Common myeloid progenitor, CD34-positive (primary cell): Measurements from ENCODE around the gene GNA12.

ENCODE experiments used
- CTCF ChIA-PET: fragments of 350-600 bp; sonication (Branson Sonifier 250); formaldehyde crosslinking; loops from one replicate; lab custom pipeline; 2021; ENCODE audit warnings: antibody characterized with exemption; lab: Charles Lee
- POLR2A ChIA-PET: fragments of 350-600 bp; sonication (Branson Sonifier 250); formaldehyde crosslinking; loops from one replicate; lab custom pipeline; 2021; ENCODE audit warnings: antibody characterized with exemption; lab: Charles Lee
- DNase-seq, 3 donors: peaks; one replicate each; pipeline versions ENCODE4 v3.0.0 to v3.0.0-alpha.2; 2013
- H3K27ac ChIP-seq, 2 experiments: 1 replicate in 1 of 2; 2 replicates in 1 of 2; pipeline ENCODE4 v1.7.0; 2013; ENCODE audit warnings: inconsistent platforms in 2 of 2, low read length in 2 of 2, mild to moderate bottlenecking in 2 of 2, low read depth in 1 of 2, moderate library complexity in 1 of 2; ENCODE audit not compliant: severe bottlenecking in 2 of 2, insufficient read depth in 1 of 2, poor library complexity in 1 of 2
- H3K27me3 ChIP-seq, 5 experiments: replicated peaks in 2 of 5; 1 replicate in 3 of 5; 2 replicates in 2 of 5; pipeline versions ENCODE4 v1.6.1 to v1.7.0; 2013; ENCODE audit warnings: low read length in 4 of 5, mild to moderate bottlenecking in 2 of 5, moderate library complexity in 2 of 5, inconsistent platforms in 1 of 5; ENCODE audit not compliant: insufficient read depth in 5 of 5, control insufficient read depth in 4 of 5
- H3K36me3 ChIP-seq, 4 experiments: 1 replicate in 2 of 4; 2 replicates in 2 of 4; pipeline versions ENCODE4 v1.6.1 to v1.7.0; 2013; ENCODE audit warnings: low read length in 3 of 4, control low read depth in 1 of 4, mild to moderate bottlenecking in 1 of 4; ENCODE audit not compliant: control insufficient read depth in 4 of 4, insufficient read depth in 4 of 4
- H3K4me1 ChIP-seq, 4 experiments: 1 replicate in 3 of 4; 2 replicates in 1 of 4; pipeline versions ENCODE4 v1.6.1 to v1.7.1; 2013; ENCODE audit warnings: low read length in 3 of 4, mild to moderate bottlenecking in 3 of 4, control low read depth in 1 of 4, inconsistent platforms in 1 of 4, moderate library complexity in 1 of 4; ENCODE audit not compliant: control insufficient read depth in 4 of 4, insufficient read depth in 4 of 4; ENCODE audit errors: control extremely low read depth in 1 of 4
- H3K4me3 ChIP-seq, 7 experiments: 1 replicate in 4 of 7; 2 replicates in 3 of 7; pipeline versions ENCODE4 v1.5.1 to v1.7.0; 2013; ENCODE audit warnings: mild to moderate bottlenecking in 7 of 7, low read length in 6 of 7, moderate library complexity in 6 of 7, inconsistent platforms in 2 of 7, low read depth in 2 of 7, control low read depth in 1 of 7; ENCODE audit not compliant: insufficient read depth in 4 of 7, control insufficient read depth in 1 of 7; ENCODE audit errors: extremely low read depth in 1 of 7
- H3K9me3 ChIP-seq, 5 experiments: 1 replicate in 4 of 5; 2 replicates in 1 of 5; pipeline versions ENCODE4 v1.6.1 to v1.7.1; 2013; ENCODE audit warnings: low read length in 4 of 5, mild to moderate bottlenecking in 2 of 5, inconsistent platforms in 1 of 5, low read depth in 1 of 5, moderate library complexity in 1 of 5; ENCODE audit not compliant: control insufficient read depth in 4 of 5, insufficient read depth in 2 of 5; ENCODE audit errors: control extremely low read depth in 1 of 5
- WGBS: methylation state at CpG from one replicate; pipeline ENCODE4 v1.1.5; 2013; ENCODE audit not compliant: insufficient coverage; 5-methylcytosine and 5-hydroxymethylcytosine counted together

The GNA12 gene

GRCh38 chr7:2734084-2734686, 109.9 kb downstream of the GNA12 start:
- ChIA-PET POLR2A (interaction anchor here (0.8 to 5.5 kb wide), 14 partner anchors 11 to 130 kb away, joined by 3 to 105 read pairs (median 6); no protein-coding TSS in a partner anchor), CTCF (interaction anchor here (1.0 to 23.9 kb wide), 7 partner anchors 15 to 73 kb away, joined by 3 to 441 read pairs (median 5); no protein-coding TSS in a partner anchor)
- Histone ChIP-seq H3K4me1 (peaks cover 17 to 100% (median 90%) of the 10 kb centered on the region in 4 experiments), H3K27me3 (no peaks in the 10 kb centered on the region), H3K36me3 (peaks cover 7 to 39% (median 17%) of the 10 kb centered on the region in 4 experiments), H3K27ac (peak overlapping the region; percentile 98 to 99), H3K9me3 (no peaks in the 10 kb centered on the region), H3K4me3 (peak overlapping the region in 2 of 7 experiments; percentile 19 to 31)
- WGBS = 20% methylated on average over 19 of the region's 24 CpGs
- peak; percentile 72 to 85 (median 83) for DNase-seq

GRCh38 chr7:2732959-2733584, 111.0 kb downstream of the GNA12 start:
- DNase-seq = peak in 2 of 3 donors; percentile 48 to 60
- H3K27me3 ChIP-seq = no peaks in the 10 kb centered on the region
- H3K4me3 ChIP-seq = peak overlapping the region in 2 of 7 experiments; percentile 27 to 32
- peaks cover 7 to 41% (median 17%) of the 10 kb centered on the region in 4 experiments for H3K36me3 ChIP-seq
- H3K9me3 ChIP-seq = no peaks in the 10 kb centered on the region
- WGBS = 39% methylated on average over 14 of the region's 18 CpGs
- POLR2A ChIA-PET = interaction anchor here (0.7 to 1.8 kb wide), 3 partner anchors 10 to 28 kb away, joined by 3 to 6 read pairs (median 3); no protein-coding TSS in a partner anchor
- H3K27ac ChIP-seq = peak overlapping the region; percentile 98 to 99
- CTCF ChIA-PET = interaction anchor here (1.2 to 23.9 kb wide), 2 partner anchors 14 to 28 kb away, joined by 4 to 441 read pairs; no protein-coding TSS in a partner anchor
- peaks cover 17 to 100% (median 89%) of the 10 kb centered on the region in 4 experiments for H3K4me1 ChIP-seq

- H3K27me3 ChIP-seq = no peaks in the 10 kb centered on the region
- peak in 1 of 3 donors; percentile 24 for DNase-seq
- POLR2A ChIA-PET = no interaction called here
- H3K36me3 ChIP-seq = peaks cover 7 to 41% (median 17%) of the 10 kb centered on the region in 4 experiments
- H3K4me3 ChIP-seq = no peak overlapping the region
- H3K27ac ChIP-seq = peak overlapping the region; percentile 98 to 99
- H3K4me1 ChIP-seq = peaks cover 17 to 95% (median 84%) of the 10 kb centered on the region in 4 experiments
- no peaks in the 10 kb centered on the region for H3K9me3 ChIP-seq
- CTCF ChIA-PET = interaction anchor here (0.9 to 23.9 kb wide), 5 partner anchors 13 to 32 kb away, joined by 3 to 441 read pairs (median 3); no protein-coding TSS in a partner anchor
- 98% methylated on average over 4 of the region's 9 CpGs for WGBS
Measured at GRCh38 chr7:2732388-2732787, 111.7 kb downstream of the GNA12 start.

GRCh38 chr7:2730846-2731770, 113.0 kb downstream of the GNA12 start:
- ChIA-PET CTCF (interaction anchor here (0.9 to 23.9 kb wide), 5 partner anchors 12 to 33 kb away, joined by 3 to 441 read pairs (median 4); no protein-coding TSS in a partner anchor), POLR2A (interaction anchor here (0.5 to 0.8 kb wide), 2 partner anchors 12 to 89 kb away, joined by 3 read pairs; no protein-coding TSS in a partner anchor)
- no peaks in the 10 kb centered on the region for H3K27me3 ChIP-seq
- peaks cover 7 to 49% (median 25%) of the 10 kb centered on the region in 4 experiments for H3K36me3 ChIP-seq
- H3K4me3 ChIP-seq = no peak overlapping the region
- no peaks in the 10 kb centered on the region for H3K9me3 ChIP-seq
- no peak for DNase-seq
- WGBS = 98% methylated on average over 41 of the region's 45 CpGs
- peak overlapping the region; percentile 98 to 99 for H3K27ac ChIP-seq
- peaks cover 14 to 82% (median 74%) of the 10 kb centered on the region in 4 experiments for H3K4me1 ChIP-seq

- Histone ChIP-seq H3K9me3 (no peaks in the 10 kb centered on the region), H3K4me1 (peaks cover 11 to 72% (median 64%) of the 10 kb centered on the region in 4 experiments), H3K27ac (peak overlapping the region; percentile 46 to 69), H3K36me3 (peaks cover 9 to 59% (median 29%) of the 10 kb centered on the region in 4 experiments), H3K4me3 (peak overlapping the region in 1 of 7 experiments; percentile 2), H3K27me3 (no peaks in the 10 kb centered on the region)
- WGBS = 60% methylated on average over 33 of the region's 33 CpGs
- POLR2A ChIA-PET = interaction anchor here (0.5 to 1.6 kb wide), 2 partner anchors 9 to 90 kb away, joined by 3 to 6 read pairs; no protein-coding TSS in a partner anchor
- CTCF ChIA-PET = interaction anchor here (0.6 to 23.9 kb wide), 6 partner anchors 3 to 67 kb away, joined by 4 to 441 read pairs (median 6); no protein-coding TSS in a partner anchor
- DNase-seq = peak in 1 of 3 donors; percentile 62
Measured at GRCh38 chr7:2729893-2730716, 114.0 kb downstream of the GNA12 start.
